ENCODE results near the gene SMIM45.
A peak's percentile ranks its signal among the peaks of the same experiment; 100 is the strongest.

Gene SMIM45

DNA sequence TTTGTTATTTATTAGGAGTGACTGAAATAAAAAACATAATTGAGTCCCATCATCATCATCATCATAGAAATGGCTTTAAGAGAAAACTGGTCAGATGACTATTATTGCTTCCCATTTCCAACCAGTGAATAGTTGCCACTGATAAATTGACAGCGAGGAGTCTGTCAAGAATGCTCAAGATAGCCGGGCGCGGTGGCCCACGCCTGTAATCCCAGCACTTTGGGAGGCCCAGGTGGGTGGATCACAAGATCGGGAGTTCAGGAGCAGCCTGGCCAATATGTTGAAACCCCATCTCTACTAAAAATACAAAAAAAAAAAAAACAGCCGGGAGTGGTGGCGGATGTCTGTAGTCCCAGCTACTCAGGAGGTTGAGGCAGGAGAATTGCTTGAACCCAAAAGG is 48.5 kb downstream of the SMIM45 start:
- Histone ChIP-seq H2AFZ (ENCODE audit: insufficient read depth, low read depth, low read length, poor library complexity, severe bottlenecking) (no peak overlapping the region), H3K36me3 (replicated peaks in 1 of 2; ENCODE audit: control insufficient read depth in 1 of 2, insufficient read depth in 2 of 2, low read length in 2 of 2) (no peaks in the 10 kb centered on the region), H3K4me3 (replicated peaks in 1 of 3; ENCODE audit: low read depth in 2 of 3, low read length in 3 of 3) (no peak overlapping the region), H3K9me3 (replicated peaks in 1 of 2; ENCODE audit: control insufficient read depth in 1 of 2, insufficient read depth in 1 of 2, low read length in 2 of 2) (peaks cover 0 to 18% of the 10 kb centered on the region in 2 donors), H3K27me3 (ENCODE audit: control insufficient read depth in 2 of 2, insufficient read depth in 2 of 2, low read length in 2 of 2) (no peaks in the 10 kb centered on the region), H3K9ac (ENCODE audit: insufficient read depth, low read length, poor library complexity, severe bottlenecking) (no peak overlapping the region), H3K27ac (ENCODE audit: low read depth in 1 of 2, low read length in 2 of 2) (no peak overlapping the region), H3K79me2 (ENCODE audit: insufficient read depth, low read length) (peaks cover 6% of the 10 kb centered on the region), H3K4me2 (replicated peaks; ENCODE audit: extremely low read depth, low read length, poor library complexity, severe bottlenecking) (no peak overlapping the region), H3K4me1 (ENCODE audit: control insufficient read depth in 1 of 2, insufficient read depth in 2 of 2, low read length in 2 of 2) (peaks cover 17 to 20% of the 10 kb centered on the region in 2 donors), H4K20me1 (ENCODE audit: insufficient read depth, low read length) (no peaks in the 10 kb centered on the region)
- peaks cover 11 to 13% of the 10 kb centered on the region in 2 donors for H3K36me3 Mint-ChIP-seq
- peaks cover 4 to 15% (median 5%) of the 10 kb centered on the region in 3 donors for H3K27me3 Mint-ChIP-seq (ENCODE audit: low read depth in 3 of 3)
- TF ChIP-seq, protein P1, sequence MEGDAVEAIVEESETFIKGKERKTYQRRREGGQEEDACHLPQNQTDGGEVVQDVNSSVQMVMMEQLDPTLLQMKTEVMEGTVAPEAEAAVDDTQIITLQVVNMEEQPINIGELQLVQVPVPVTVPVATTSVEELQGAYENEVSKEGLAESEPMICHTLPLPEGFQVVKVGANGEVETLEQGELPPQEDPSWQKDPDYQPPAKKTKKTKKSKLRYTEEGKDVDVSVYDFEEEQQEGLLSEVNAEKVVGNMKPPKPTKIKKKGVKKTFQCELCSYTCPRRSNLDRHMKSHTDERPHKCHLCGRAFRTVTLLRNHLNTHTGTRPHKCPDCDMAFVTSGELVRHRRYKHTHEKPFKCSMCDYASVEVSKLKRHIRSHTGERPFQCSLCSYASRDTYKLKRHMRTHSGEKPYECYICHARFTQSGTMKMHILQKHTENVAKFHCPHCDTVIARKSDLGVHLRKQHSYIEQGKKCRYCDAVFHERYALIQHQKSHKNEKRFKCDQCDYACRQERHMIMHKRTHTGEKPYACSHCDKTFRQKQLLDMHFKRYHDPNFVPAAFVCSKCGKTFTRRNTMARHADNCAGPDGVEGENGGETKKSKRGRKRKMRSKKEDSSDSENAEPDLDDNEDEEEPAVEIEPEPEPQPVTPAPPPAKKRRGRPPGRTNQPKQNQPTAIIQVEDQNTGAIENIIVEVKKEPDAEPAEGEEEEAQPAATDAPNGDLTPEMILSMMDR (IDR thresholded peaks at IDR 0.05) = no peak
- H3K27ac Mint-ChIP-seq = no peak overlapping the region
- 100% methylated on average over 4 of the region's 8 CpGs for WGBS (ENCODE audit: insufficient coverage)
- H3K4me1 Mint-ChIP-seq = peaks cover 13% of the 10 kb centered on the region
- no peak for DNase-seq
- peaks cover 3 to 31% (median 18%) of the 10 kb centered on the region in 7 donors for H3K9me3 Mint-ChIP-seq
- H3K4me3 Mint-ChIP-seq = no peak overlapping the region
- intact Hi-C loops (cut with micrococcal nuclease) = no loop called here

DNA sequence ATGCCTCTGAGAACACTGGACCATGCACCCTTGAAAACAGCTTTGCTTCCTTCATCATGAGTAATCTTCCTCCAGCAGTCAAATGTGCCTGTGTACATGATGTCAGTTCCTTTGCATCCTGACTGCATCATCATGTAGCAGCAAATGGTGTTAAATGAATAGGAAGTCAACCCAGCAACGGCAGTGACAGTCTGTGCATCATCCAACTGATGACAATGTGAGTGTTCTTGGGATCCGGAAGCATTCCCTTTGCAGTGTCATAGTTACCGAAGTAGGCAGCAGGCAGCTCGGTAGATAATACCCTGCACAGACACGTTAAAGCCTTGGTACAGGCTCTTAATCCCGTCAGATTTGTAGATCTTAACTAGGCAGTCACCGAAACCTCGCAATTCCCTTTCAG is 49.2 kb downstream of the SMIM45 start:
- no peak overlapping the region for H3K4me3 Mint-ChIP-seq
- H3K36me3 ChIP-seq (replicated peaks in 1 of 2; ENCODE audit: control insufficient read depth in 1 of 2, insufficient read depth in 2 of 2, low read length in 2 of 2) = no peaks in the 10 kb centered on the region
- no peaks in the 10 kb centered on the region for H3K27me3 ChIP-seq (ENCODE audit: control insufficient read depth in 2 of 2, insufficient read depth in 2 of 2, low read length in 2 of 2)
- H3K27me3 Mint-ChIP-seq (ENCODE audit: low read depth in 3 of 3) = peaks cover 4 to 15% (median 6%) of the 10 kb centered on the region in 3 donors
- peaks cover 17 to 20% of the 10 kb centered on the region in 2 donors for H3K4me1 ChIP-seq (ENCODE audit: control insufficient read depth in 1 of 2, insufficient read depth in 2 of 2, low read length in 2 of 2)
- peaks cover 6% of the 10 kb centered on the region for H3K79me2 ChIP-seq (ENCODE audit: insufficient read depth, low read length)
- 77% methylated on average over 7 of the region's 8 CpGs for WGBS (ENCODE audit: insufficient coverage)
- no peak overlapping the region for H3K4me3 ChIP-seq (replicated peaks in 1 of 3; ENCODE audit: low read depth in 2 of 3, low read length in 3 of 3)
- no peaks in the 10 kb centered on the region for H4K20me1 ChIP-seq (ENCODE audit: insufficient read depth, low read length)
- TF ChIP-seq, protein P1 (IDR thresholded peaks at IDR 0.05) = no peak
- H2AFZ ChIP-seq (ENCODE audit: insufficient read depth, low read depth, low read length, poor library complexity, severe bottlenecking) = no peak overlapping the region
- intact Hi-C loops (cut with micrococcal nuclease) = no loop called here
- peaks cover 12% of the 10 kb centered on the region for H3K4me1 Mint-ChIP-seq
- H3K36me3 Mint-ChIP-seq = peaks cover 11 to 13% of the 10 kb centered on the region in 2 donors
- peaks cover 0 to 18% of the 10 kb centered on the region in 2 donors for H3K9me3 ChIP-seq (replicated peaks in 1 of 2; ENCODE audit: control insufficient read depth in 1 of 2, insufficient read depth in 1 of 2, low read length in 2 of 2)
- DNase-seq = peak in 1 of 3 donors; percentile 30
- peaks cover 7 to 35% (median 20%) of the 10 kb centered on the region in 7 donors for H3K9me3 Mint-ChIP-seq
- no peak overlapping the region for H3K9ac ChIP-seq (ENCODE audit: insufficient read depth, low read length, poor library complexity, severe bottlenecking)
- H3K27ac ChIP-seq (ENCODE audit: low read depth in 1 of 2, low read length in 2 of 2) = no peak overlapping the region
- H3K4me2 ChIP-seq (replicated peaks; ENCODE audit: extremely low read depth, low read length, poor library complexity, severe bottlenecking) = no peak overlapping the region
- H3K27ac Mint-ChIP-seq = no peak overlapping the region
